ENCODE results near the gene ZNF101.

GRCh38 chr19:19637186-19637522, 31.5 kb upstream of the ZNF101 start:
- TF ChIP-seq, protein P1, sequence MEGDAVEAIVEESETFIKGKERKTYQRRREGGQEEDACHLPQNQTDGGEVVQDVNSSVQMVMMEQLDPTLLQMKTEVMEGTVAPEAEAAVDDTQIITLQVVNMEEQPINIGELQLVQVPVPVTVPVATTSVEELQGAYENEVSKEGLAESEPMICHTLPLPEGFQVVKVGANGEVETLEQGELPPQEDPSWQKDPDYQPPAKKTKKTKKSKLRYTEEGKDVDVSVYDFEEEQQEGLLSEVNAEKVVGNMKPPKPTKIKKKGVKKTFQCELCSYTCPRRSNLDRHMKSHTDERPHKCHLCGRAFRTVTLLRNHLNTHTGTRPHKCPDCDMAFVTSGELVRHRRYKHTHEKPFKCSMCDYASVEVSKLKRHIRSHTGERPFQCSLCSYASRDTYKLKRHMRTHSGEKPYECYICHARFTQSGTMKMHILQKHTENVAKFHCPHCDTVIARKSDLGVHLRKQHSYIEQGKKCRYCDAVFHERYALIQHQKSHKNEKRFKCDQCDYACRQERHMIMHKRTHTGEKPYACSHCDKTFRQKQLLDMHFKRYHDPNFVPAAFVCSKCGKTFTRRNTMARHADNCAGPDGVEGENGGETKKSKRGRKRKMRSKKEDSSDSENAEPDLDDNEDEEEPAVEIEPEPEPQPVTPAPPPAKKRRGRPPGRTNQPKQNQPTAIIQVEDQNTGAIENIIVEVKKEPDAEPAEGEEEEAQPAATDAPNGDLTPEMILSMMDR (IDR thresholded peaks at IDR 0.05): no peak
- no peak for TF ChIP-seq POLR2A (IDR thresholded peaks at IDR 0.05)

Measured in testis (tissue), 2 donors.